Peyer's patch (tissue), 4 donors: Measurements from ENCODE around the gene GYG2.

Experiments
- POLR2A ChIP-seq, 2 donors: fragments of 450-650 bp; IDR thresholded peaks; one replicate each; pipeline ENCODE4 v1.5.1; 2017; ENCODE audit warnings: antibody characterized with exemption in 2 of 2, mild to moderate bottlenecking in 2 of 2, moderate library complexity in 2 of 2
- TF ChIP-seq, protein P1 (sequence below), 6 experiments: fragments of 450-650 bp in 4 of 6; fragments of 200-600 bp in 2 of 6; sonication (generic) in 1 of 6; IDR thresholded peaks; one replicate each; pipeline ENCODE4 v1.5.1; 2017 to 2019; ENCODE audit warnings: antibody characterized with exemption in 6 of 6, mild to moderate bottlenecking in 3 of 6, moderate library complexity in 1 of 6

DNA sequence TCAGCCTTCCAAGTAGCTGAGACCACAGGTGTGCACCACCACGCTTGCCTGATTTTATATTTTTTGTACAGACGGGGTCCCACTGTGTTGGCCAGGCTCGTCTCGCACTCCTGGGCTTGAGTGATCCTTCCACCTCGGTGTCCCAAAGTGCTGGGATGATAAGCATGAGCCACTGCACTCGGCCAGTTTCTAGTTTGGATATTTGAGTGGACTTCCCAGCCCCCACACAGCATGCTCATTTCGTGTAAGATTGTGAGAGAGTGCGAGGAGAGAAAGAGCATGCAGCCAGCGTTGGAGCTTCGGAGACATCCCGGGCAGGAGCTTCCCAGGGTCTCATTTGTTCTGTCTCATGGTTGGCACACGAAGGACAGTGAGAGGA lies 68.6 kb downstream of the GYG2 start:
- TF ChIP-seq, protein P1, sequence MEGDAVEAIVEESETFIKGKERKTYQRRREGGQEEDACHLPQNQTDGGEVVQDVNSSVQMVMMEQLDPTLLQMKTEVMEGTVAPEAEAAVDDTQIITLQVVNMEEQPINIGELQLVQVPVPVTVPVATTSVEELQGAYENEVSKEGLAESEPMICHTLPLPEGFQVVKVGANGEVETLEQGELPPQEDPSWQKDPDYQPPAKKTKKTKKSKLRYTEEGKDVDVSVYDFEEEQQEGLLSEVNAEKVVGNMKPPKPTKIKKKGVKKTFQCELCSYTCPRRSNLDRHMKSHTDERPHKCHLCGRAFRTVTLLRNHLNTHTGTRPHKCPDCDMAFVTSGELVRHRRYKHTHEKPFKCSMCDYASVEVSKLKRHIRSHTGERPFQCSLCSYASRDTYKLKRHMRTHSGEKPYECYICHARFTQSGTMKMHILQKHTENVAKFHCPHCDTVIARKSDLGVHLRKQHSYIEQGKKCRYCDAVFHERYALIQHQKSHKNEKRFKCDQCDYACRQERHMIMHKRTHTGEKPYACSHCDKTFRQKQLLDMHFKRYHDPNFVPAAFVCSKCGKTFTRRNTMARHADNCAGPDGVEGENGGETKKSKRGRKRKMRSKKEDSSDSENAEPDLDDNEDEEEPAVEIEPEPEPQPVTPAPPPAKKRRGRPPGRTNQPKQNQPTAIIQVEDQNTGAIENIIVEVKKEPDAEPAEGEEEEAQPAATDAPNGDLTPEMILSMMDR (IDR thresholded peaks at IDR 0.05), result no peak
- no peak for TF ChIP-seq POLR2A (IDR thresholded peaks at IDR 0.05)
